Measurements from ENCODE around the gene UBN1.
"Not testable (repeated sequence)": the region's sequence is repeated elsewhere in the genome, so short reads cannot be mapped to it uniquely, and the experiment has no call there.

Gene UBN1

GRCh38 chr16:4886151-4886550, 38.9 kb downstream of the UBN1 start:
- no peak for DNase-seq

GRCh38 chr16:4888428-4889135, 41.3 kb downstream of the UBN1 start:
- DNase-seq, result no peak

- no peak for DNase-seq
These were observed 42.7 kb downstream of the UBN1 start for GRCh38 chr16:4890026-4890425.

DNA sequence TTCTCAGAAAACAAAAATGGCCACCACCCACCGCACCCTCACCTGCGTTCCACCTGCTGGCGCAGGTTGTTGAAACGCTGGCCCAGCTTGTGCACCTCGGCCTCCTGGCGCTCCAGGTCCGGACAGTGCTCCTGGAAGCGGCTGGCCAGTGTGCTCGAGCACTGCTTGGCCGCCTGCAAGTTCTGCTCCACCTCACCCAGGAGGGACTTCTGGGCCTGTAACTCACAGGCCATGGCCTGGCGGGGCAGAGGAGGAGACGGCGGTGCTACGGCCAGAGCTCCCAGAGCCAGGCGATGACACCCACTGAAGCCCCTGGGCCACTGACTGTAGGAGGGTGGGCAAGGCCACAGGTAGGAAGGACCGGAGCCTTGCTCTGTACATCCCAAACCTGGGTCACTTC, 43.4 kb downstream of the UBN1 start:
- no peak for DNase-seq

- DNase-seq, result no peak
These were observed 44.0 kb downstream of the UBN1 start for GRCh38 chr16:4891097-4891885.

DNA sequence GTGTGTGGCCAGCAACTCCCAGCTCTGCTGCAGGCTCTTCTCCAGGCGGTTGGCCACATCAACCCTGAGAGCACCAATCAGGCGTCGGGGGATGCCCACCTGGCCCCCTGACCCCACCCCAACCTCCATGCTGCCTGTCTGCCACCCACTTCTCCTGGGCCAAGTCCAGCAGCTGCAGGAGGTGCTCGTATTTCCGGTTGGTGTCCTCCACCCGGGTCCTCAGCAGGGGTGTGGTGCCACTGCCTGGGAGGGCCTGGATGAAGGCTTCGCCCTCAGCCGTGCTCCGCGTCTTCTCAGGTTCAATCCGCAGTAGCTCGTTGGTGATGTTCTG, 44.6 kb downstream of the UBN1 start:
- DNase-seq, result no peak

DNA sequence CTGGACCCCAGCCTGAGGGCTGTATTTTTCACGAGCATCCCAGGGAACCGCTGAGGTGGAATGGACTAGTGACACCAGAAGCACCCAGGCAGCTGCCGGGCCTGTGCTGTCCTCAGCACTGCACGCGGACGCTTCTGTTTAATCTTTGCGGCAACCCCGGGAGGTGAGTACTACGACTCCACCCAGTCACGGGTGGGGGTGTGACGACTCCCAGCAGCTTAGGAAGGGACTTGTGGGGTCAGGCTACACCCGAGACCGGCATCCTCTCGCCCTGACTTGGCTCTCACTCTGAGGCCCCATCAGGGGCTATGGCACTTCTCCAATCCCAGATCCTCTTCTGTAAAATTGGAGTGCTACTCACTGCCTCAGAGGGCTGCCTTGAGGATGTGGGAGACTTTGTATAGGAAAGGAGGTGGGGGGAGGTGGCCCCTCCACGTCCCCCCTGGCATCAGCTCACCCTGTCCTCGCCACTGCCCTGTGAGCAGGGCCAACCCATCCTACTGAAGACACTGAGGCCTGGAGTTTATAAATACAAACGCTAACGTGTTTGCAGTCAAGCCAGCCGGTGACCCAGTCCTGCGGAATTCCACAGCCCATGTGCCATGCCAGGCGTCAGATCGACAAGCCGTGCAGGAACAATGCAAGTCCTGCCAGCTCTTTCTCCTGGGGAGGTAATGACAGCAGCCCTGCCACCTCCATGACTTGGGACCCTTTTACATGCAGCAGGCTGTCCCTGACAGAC, 45.3 kb downstream of the UBN1 start:
- DNase-seq, result no peak

- DNase-seq, result no peak
These were observed 46.0 kb downstream of the UBN1 start for GRCh38 chr16:4893103-4893862.

DNA sequence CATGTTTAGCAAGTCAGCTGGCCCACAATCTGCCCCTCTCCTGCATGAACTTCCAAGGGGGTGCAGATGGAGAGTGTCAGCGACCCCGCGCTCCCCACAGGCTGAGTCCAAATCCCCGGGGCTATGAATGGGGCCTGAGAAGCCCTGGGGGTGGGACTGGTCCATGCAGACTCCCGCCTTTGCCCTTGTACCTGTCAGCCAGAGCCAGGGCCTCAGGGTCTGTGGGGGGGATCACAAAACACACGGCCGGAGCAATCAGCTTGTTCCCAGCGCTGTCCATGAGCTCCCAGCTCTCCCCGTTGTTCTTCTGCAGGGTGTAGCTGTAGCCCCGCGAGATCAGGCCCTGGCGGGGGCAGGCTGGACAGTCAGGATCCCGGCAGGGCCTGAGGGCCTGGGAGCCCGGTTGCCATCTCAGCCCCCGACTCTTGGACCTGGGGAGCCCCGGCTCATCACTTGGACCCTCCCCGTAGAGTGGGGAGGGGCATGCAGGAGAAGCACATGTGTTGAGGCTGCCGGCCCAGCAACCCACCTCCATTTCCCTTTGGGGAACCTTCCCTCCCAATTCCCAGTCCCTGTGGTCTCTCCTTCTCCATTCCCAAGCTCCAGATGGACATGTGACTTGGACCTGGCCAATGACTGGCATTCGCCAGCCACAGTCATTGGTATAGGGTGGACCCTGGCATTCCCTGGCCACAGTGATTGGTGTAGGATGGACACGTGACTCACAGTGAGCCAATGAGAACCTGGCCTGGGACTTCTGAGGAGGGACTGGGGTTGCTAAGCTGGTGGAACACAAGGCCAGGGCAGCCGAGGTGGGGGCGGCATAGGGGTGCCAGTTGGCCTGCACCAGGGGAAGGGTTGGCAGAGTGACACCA, 47.2 kb downstream of the UBN1 start:
- DNase-seq, result no peak

DNA sequence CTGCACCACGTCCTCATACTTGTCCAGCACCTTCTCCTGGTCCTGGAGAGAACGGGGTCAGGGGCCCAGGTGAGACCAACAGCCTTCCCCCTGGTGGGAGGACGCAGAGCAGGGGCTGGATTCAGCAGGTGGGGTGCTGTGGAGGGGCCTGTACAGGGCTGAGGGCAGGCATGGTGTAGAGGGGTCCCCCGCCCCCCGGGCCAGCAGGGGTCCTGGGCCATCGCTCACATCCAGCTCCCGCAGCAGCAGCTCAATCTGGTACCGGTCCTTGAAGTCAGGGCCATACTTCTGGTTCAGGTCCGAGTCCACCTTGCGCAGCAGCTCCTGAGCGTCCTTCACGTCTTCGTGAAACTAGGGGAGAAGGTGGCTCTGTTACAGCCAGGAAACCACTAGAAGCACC, 48.1 kb downstream of the UBN1 start:
- no peak for DNase-seq

GRCh38 chr16:4896761-4897160, 49.5 kb downstream of the UBN1 start:
- DNase-seq, result not testable (repeated sequence)

DNA sequence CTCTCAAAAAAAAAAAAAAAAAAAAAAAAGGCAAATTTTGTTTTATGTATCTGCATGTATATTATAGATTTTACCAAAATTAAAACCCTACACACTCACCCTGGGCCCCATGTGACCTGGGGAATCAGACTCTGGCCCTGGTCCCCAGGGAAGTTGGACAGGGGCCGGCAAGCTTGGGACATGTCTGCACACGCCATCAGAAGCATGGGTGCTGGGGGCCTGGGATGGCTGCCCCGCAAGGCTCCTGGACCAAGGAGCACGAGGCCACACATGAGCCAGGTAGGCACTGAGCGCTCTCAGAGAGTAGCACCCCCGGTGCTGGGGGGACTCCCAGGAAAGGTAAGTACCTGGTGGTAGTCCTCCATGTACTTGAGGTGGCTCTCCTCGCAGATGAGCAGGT, 50.0 kb downstream of the UBN1 start:
- DNase-seq, result no peak

DNA sequence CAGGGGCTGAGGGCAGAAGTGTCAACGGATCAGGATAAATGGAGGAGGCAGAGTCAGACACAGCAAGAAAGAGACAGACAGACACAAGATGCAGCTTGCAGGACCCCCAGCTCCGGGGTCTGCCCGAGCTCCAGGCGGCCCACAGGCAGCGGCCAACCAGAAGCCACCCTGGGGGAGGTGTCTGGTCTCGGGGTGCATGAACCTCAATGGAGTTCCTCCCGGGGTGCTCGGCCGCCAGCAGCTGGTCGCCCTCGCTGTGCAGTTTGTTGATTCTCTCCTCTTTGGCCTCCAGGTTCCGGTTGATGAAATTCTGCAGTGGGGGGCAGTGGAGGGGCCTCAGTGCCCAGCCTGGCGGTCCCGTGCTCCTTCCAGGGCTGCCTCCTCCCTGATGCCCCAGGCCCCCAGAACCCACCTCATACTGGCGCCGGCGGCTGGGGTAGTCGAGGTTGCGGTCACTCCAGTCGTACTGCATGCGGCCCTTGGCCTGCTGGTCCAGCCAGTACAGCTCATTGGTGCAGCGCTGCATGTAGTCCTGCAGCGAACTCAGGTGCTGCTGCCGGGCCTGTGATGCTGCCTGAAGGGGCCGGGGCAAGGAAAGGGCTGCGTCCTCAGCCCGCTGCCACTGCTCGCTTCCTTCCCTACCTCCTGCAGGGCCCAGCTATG, 51.7 kb downstream of the UBN1 start:
- no peak for DNase-seq

GRCh38 chr16:4899474-4899846, 52.2 kb downstream of the UBN1 start:
- DNase-seq, result no peak

DNA sequence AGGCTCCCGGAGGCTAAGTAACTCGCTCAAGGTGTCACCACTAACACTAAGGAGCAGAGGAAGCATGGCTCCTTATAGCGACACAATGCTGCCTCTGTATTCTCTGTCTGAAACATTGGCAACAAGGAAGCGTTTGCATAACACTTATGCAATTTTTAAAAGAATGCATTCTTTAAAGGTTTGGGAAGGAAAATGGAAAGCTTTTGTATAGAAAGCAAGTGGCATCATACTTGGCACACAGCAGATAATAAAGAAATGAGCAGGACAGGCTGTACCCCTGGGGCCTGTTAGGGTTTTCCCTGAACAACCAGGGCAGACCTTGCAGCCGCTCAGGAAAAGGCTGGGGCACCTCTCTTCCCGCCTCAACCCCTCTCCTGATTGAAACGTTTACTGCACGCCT, 52.8 kb downstream of the UBN1 start:
- DNase-seq, result no peak

GRCh38 chr16:4900750-4901149, 53.5 kb downstream of the UBN1 start:
- no peak for DNase-seq

GRCh38 chr16:4902038-4902437, 54.8 kb downstream of the UBN1 start:
- no peak for DNase-seq

DNA sequence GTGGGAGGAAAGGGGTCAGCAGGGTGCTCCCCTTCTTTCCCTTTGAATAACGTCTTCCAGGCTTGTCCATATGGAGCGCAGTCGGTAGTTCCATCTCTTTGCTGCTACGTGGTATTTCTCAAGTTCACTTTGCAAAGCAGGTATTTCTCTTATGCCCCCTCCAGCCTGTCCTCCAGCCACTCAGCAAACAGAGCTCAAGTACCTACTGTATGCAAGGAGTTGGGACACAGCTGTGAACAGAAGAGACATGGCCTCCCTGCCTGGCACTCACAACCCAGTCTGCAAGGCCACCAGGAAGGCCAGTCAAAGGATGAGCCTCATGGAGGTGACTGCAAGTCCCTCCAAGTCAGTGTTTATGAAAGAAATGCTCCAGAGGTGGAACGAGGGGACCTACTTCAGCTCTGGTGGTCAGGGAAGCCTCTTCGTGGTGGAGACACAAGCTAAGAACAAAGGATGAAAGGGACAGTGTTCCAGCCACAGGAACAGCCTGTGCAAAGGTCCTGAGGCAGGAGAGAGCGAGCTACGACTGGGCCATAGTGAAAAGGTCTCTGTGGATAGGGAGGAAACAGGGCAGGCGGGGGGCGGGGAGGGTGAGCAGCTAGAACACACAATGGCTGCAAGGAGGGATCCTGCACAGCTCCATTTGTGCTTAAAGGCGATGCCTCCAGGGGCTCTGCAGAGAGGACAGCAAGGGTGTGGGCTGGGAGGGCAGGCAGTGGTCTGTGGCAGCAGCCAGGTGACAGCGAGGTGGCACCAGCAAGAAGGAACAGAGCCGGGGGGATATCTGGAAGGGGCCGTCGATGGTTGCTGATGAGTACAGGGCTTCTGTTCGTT, 57.0 kb downstream of the UBN1 start:
- DNase-seq, result no peak

DNA sequence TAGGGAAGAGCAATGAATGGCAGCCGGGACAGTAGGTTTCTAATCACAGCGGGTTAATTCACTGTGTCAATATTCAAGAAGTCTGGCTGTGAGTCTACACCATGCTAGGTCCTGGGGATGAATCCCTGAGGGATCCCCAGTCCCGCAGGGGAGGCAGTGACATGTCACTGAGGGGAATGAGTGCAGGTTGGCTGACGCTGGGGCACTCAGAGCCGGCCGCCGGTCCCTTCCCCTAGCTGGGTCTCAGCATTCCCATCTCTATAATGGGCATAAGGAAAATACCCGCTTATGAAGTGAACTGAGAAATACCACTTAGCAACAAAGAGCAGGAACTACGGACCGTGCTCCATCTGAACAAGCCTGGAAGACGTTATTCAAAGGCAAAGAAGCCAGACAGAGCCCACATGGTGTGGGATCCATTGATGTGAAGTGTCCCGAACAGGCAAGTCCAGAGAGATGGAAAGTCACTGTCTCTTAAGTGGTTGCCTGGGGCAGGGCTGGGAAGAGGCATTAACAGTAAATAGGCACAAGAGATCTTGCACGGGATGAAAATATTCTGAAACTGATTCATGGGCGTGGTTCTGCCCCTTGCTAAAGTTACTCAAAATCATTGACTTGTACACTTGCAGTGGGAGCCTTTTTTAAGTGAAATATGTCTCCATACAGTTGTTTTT, 57.8 kb downstream of the UBN1 start:
- no peak for DNase-seq

GRCh38 chr16:4908854-4909401, 61.6 kb downstream of the UBN1 start:
- DNase-seq, result no peak

Measured in NCI-H748 treated with DMSO at 0.1 percent for 48 hours (cell line).